ENCODE results near the gene NEGR1.

DNA sequence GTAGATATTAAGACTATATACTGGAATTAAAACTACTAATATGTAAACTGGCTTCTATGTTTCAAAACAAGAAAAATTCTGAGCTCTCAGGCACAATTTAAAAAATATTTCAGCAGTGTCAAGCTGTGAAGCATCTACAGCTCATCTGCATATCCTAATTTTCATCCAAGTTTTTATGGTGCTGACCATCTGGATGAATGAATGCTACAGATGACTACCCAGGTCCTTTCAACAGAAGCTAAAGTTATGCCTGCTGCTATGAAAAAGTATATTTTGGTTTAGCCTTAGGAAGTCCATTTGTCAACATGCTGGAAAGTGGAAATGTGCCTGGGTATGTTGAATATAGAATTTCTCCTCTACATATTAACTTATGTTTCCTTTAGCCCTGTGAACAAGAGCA is 206.9 kb downstream of the NEGR1 start:
- TF ChIP-seq CTCF (IDR thresholded peaks at IDR 0.05) (no peak), POLR2A (IDR thresholded peaks at IDR 0.05) (no peak), POLR2AphosphoS5 (IDR thresholded peaks at IDR 0.05) (no peak), EP300 (IDR thresholded peaks at IDR 0.05) (no peak)

Measured in stomach (tissue), 4 donors.